Left hindlimb (tissue), 1 donor: Measurements from ENCODE around the gene SKIC3.

Experiments used
- DNase-seq: peaks from one replicate; pipeline ENCODE4 v3.0.0-alpha.2; 2018

SKIC3 gene

DNA sequence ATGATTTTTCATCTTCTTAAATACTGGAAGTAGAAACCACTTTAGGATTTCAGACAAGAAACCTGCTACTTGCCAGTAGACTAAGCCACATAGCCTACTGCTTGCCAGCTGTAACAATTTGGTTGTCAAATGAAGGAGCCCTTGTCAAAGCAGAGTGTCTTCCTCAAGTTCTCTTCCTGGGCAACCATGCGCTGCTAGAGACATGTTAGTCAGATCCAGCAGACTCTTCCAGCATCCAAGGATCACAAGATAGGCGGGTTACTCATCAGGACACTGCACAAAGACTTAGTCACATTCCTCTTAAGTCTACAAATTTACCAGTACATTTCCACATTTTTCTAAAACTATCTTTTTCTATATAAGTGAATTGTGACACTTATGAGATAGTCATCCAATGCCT is 24.4 kb downstream of the SKIC3 start:
- no peak for DNase-seq

GRCh38 chr5:95528565-95528964 is 26.2 kb downstream of the SKIC3 start:
- DNase-seq, result no peak

DNA sequence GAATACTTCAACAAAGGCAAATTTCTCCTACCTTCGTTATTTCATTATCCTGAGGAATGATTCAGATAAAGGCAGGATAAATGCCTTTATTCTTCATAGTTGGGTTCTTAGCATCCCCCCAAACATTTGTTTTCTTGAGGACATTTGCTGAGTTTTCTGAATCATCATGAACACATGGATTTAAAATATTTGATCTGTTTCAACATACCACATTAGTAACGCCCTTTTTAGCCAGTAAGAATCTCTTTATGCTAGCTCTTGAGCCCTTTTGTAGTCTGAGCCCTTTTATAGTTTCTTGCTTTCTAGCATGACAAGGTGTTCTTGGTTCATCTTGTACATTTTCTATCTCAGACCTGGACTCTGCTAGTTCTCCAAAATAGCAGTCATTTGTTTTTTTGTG is 27.9 kb downstream of the SKIC3 start:
- DNase-seq, result no peak

DNA sequence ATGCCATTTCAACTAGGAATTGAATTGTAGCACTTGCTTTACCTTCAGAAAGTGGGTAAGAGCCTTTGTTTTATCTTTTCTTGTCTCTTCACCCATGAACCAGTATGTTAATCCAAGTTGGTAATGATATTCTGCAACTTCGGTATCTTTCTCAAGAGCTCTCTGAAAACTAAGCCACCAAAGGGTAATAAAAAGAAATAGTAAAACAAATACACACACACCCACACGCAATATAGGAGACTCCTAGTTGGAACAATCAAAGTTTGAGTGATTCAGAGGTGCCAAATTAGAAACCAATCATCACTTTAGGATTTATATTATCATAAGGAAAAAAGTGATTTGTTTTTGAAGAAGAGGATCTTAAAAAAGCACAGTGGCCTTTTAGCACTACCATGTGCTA is 30.4 kb downstream of the SKIC3 start:
- no peak for DNase-seq

- no peak for DNase-seq
Measured at GRCh38 chr5:95520206-95520605, 34.6 kb downstream of the SKIC3 start.

GRCh38 chr5:95519681-95520080 is 35.1 kb downstream of the SKIC3 start:
- DNase-seq, result no peak

DNA sequence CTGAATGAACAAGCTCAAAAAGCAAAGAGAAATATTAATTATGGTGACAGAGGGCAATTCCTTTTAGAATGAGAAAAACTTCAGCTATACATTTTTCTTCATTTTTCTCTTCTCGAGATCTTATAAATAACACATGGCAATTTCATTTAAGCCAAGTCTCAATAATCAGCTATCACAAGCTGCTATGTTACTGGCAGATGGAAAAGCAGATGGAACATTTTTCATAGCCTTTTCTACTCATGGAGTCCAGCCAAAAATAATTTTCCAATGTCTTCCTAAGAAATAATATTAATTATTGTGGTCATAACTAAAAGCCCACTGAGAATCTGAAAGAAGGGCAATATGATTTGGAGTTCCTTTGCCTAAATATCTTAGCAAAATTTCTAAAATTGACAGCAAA is 35.6 kb downstream of the SKIC3 start:
- DNase-seq, result no peak

GRCh38 chr5:95518417-95518816 is 36.4 kb downstream of the SKIC3 start:
- no peak for DNase-seq

DNA sequence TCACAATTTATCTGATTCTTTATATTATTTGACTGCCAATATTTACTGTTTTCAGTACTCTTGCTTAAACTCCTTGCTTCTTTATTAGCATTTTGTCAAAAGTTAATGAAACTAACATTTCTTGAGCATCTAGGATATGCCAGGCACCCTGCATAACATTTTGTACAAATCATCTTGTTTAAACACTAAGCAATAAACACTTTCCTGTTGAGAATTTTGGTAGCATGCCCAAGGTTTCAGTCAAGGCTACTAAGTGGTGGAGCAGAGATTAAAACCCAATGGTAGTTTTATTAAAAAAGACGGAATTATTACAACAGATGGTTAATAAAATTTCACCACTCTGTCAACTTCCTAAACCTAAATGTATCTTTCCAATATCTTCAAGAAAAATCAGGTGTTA is 43.2 kb downstream of the SKIC3 start:
- DNase-seq, result no peak

GRCh38 chr5:95508550-95508949 is 46.2 kb downstream of the SKIC3 start:
- no peak for DNase-seq
